ENCODE measurements around the gene TUBA4A.

GRCh38 chr2:219268294-219268693 is 14.6 kb upstream of the TUBA4A start:
- TF ChIP-seq CTCF (tag by site-specific recombination; IDR thresholded peaks at IDR 0.05) (no peak), ELK4 (IDR thresholded peaks at IDR 0.05; ENCODE audit: borderline replicate concordance, low read depth, low read length) (no peak), ZBTB48 (tag by site-specific recombination; IDR thresholded peaks at IDR 0.05) (no peak), ZNF600 (tag by site-specific recombination; IDR thresholded peaks at IDR 0.05) (no peak), ZBTB11 (tag by site-specific recombination; conservative IDR thresholded peaks at IDR 0.05; ENCODE audit: low read depth) (no peak), KLF7 (tag by site-specific recombination; IDR thresholded peaks at IDR 0.05; ENCODE audit: borderline replicate concordance) (no peak), PATZ1 (tag by site-specific recombination; IDR thresholded peaks at IDR 0.05) (no peak), ZNF121 (tag by site-specific recombination; IDR thresholded peaks at IDR 0.05) (no peak), ZNF621 (tag by site-specific recombination; IDR thresholded peaks at IDR 0.05) (no peak)
